ENCODE data around the gene EXOC3L4.
"Not testable (repeated sequence)": the region's sequence is repeated elsewhere in the genome, so short reads cannot be mapped to it uniquely, and the experiment has no call there.

Gene EXOC3L4

DNA sequence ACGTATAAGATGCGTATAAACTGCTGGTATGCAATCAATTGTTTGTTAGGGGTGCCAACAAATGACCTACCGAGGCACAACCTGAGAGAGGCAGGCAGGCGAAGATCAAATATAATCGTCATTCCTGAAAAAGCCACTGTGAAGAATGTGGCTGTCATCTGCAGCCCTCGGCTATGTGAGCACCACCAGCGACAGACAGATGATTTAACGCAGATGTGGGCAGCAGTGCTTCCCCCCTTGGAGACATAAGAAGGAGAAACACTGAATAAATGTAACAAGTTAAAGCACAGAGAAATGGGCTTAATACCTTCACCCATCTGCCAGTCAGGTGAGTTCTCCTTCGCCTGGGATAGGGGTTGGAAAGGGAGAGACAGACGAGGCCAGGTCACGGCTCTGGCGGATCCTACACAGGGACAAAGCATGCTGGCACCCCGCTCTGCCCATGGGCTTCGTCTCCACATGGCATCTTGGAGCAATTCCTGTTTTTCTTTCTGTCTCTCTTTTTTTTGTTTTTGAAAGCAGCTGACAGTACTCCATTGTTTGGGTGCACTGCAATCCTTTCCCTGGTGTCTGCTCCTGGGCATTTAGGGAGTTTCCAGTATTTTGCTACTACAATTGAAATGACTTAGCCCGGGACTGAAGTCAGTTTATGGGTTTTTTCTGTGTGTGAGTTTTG, 56.9 kb downstream of the EXOC3L4 start:
- DNase-seq (ENCODE audit: low read depth in 2 of 2): no peak

DNA sequence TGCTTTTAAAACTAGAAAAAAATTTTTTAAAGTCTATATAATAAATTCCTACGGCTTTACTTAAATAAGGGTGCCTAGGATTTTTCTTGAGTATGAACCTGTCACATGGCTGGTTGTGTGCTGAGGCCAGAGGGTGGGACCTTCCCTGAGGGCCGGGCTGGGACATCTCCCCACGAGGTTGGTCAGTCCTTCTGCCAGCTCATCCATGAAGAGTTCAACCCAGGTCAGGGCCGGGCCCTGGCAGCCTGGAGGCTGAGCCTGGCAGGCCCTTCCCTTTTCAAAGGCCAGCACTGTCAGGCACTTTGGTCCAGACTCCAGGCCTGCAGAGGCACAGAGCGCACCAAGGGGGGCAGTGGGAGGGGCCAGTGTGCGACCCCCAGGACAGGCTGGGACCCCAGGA, 60.5 kb downstream of the EXOC3L4 start:
- DNase-seq (ENCODE audit: low read depth in 2 of 2): no peak

DNA sequence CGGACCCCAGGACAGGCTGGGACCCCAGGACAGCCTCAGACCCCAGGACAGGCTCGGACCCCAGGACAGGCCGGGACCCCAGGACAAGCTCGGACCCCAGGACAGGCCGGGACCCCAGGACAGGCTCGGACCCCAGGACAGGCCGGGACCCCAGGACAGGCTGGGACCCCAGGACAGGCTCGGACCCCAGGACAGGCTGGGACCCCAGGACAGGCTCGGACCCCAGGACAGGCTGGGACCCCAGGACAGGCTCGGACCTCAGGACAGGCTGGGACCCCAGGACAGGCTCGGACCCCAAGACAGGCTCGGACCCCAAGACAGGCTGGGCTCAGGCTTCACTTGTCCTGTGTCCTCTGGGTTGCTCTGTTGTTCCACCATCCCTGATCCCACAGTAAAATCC, 60.9 kb downstream of the EXOC3L4 start:
- not testable (repeated sequence) for DNase-seq (ENCODE audit: low read depth in 2 of 2)

DNA sequence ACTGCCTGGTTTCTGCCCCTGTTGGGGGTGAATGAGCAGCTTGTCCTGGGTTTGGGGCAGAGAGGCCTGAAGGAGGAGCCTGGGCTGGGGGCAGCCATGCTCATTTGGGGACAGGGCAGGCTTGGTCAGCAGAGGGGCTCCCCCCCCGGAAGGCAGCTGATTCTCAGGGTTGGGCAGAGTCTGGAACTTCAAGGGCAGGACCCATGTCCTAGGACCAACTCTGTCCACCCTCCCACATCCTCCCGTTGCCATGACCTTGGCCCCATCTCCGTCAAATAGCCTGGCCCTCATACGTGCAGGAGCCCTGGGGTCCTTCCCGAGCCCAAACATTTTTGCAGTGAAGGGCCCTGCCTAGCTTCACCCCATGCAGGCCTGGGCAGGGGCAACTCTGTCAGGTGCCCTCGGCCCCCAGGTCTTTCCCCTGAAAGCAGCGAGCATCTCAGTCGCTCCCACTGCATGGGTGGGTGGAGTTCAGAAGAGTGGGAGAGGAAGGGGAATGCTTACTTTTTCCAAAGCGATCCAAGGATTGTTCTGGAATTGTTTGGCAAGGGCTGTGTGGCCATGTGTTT, 61.4 kb downstream of the EXOC3L4 start:
- no peak for DNase-seq (ENCODE audit: low read depth in 2 of 2)

DNA sequence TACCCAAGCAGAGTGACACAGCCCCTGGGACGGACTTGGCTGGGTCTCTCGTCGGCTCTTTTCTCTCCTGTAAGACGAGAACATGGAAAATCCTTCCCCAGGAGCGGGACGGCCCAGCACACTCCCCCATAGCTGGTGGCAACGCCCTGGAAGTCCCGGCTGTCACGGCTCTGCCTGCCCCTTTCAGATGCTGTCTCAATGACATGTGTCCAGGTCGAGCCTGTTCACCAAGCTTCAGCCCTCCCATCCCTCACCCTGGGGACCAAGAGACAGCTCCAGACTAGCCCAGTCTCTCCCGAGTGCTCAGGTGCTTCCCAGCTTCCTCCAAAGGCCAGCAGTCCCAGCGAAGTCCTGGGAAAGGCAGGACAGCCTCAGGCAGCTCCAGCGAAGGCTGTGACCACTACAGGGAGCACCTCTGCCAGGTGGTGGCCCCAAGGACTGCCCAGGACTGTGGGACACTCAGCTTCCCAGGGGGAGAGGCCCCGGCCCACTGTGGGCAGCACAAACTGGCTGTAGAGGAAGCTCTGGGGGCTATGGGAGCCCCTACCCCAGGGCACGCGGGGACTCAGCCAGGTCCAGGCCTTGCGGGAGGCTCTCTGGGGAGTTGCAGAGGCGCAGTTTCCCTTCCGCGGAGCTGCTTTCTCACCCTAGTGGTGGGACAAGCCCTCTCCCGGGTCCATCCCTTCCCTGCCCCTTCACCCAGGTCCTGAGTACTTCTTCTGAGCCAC, 62.3 kb downstream of the EXOC3L4 start:
- no peak for DNase-seq (ENCODE audit: low read depth in 2 of 2)

DNA sequence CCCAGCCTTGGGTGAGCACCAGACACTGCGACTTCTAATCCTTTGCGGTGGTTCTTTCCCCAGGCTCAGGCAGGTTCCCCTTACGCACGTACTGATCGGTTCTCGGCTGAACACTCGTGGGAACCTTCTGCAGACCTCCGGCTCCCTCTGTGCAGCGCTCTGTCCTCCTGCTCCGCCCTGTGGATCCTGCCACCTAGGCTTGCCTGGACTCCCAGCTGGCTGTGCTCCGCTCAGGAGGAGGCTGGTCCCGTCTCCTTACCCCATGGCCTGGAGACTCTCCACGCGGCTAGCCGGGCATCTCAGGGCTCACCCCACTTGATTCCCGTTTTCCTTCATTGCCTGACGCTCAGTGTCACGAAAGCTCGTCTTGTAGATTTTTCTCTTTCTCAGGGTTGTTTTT, 63.4 kb downstream of the EXOC3L4 start:
- no peak for DNase-seq (ENCODE audit: low read depth in 2 of 2)

DNA sequence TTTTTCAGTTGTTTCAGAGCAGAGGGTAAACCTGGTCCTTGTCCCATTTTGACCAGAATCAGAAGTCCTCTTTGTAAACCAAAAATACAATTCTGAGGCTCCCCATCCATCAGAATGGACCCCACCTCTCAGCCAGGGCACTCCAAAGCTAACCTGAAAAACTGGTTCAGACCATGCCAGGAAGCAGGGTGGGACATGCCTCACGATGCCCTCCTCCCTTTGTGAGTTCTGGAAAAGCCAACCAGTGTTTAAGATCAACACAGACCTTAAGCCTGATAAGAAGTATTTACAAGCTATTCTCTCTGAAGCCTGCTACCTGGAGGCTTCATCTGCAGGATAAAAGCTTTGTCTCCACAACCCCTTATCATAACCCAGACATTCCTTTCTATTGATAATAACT, 64.2 kb downstream of the EXOC3L4 start:
- no peak for DNase-seq (ENCODE audit: low read depth in 2 of 2)
